K562 (cell line): Measurements from ENCODE around the gene MPG. TPM values are rescaled to one million over a fixed set of nuclear protein-coding genes. Genes with fewer than 3 reads are reported as not detected.

Experiments used
- CBX1 ChIP-seq: sonication (generic); IDR thresholded peaks from 2 replicates; pipeline ENCODE4 v1.6.1; 2016; ENCODE audit warnings: antibody characterized with exemption, low read depth, mild to moderate bottlenecking
- ERF ChIP-seq: fragments of 450-650 bp; formaldehyde crosslinking; IDR thresholded peaks from 2 replicates; pipeline ENCODE4 v1.4.0; 2020; ENCODE audit warnings: mild to moderate bottlenecking, mixed read lengths
- IRF2 ChIP-seq: sonication (generic); formaldehyde crosslinking; IDR thresholded peaks from 2 replicates; pipeline ENCODE4 v1.8.1; 2022; ENCODE audit warnings: mild to moderate bottlenecking, missing genetic modification reagents
- JUNB ChIP-seq: fragments of 450-650 bp; formaldehyde crosslinking; conservative IDR thresholded peaks from 2 replicates; pipeline ENCODE4 v1.4.0; 2020; ENCODE audit warnings: mild to moderate bottlenecking
- MYBL2 ChIP-seq, 2 experiments: fragments of 450-650 bp in 1 of 2; sonication (generic) in 1 of 2; formaldehyde crosslinking in 1 of 2; IDR thresholded peaks; 2 replicates each; pipeline versions ENCODE4 v1.6.1 to v1.8.1; 2017 to 2022; ENCODE audit warnings: borderline replicate concordance in 1 of 2, inconsistent platforms in 1 of 2, low read depth in 1 of 2, mild to moderate bottlenecking in 1 of 2, missing genetic modification reagents in 1 of 2, moderate library complexity in 1 of 2
- NCOA6 ChIP-seq: fragments of 450-650 bp; IDR thresholded peaks from 2 replicates; pipeline ENCODE4 v1.6.1; 2017; ENCODE audit warnings: mild to moderate bottlenecking
- PHF20 ChIP-seq: fragments of 450-650 bp; IDR thresholded peaks from 2 replicates; pipeline ENCODE4 v1.6.1; 2018; ENCODE audit not compliant: partially characterized antibody
- SIN3A ChIP-seq, 2 experiments: fragments of 150-350 bp in 1 of 2; IDR thresholded peaks; 2 replicates each; pipeline ENCODE4 v1.6.1; 2011 to 2016; ENCODE audit warnings: borderline replicate concordance in 2 of 2, low read depth in 2 of 2, low read length in 2 of 2, mild to moderate bottlenecking in 2 of 2, moderate library complexity in 2 of 2; ENCODE audit not compliant: control insufficient read depth in 1 of 2
- SP1 ChIP-seq: sonication (generic); formaldehyde crosslinking; IDR thresholded peaks from 2 replicates; pipeline ENCODE4 v1.8.1; 2022; ENCODE audit warnings: mild to moderate bottlenecking, missing genetic modification reagents
- ZNF668 ChIP-seq: fragments of 250-450 bp; sonication (Bioruptor Pico); IDR thresholded peaks from 2 replicates; pipeline ENCODE4 v1.8.0; 2022; ENCODE audit warnings: mild to moderate bottlenecking, inconsistent platforms
- polyA plus RNA-seq, 8 experiments: library from polyadenylated mRNA; depleted of rRNA in 4 of 8; stranded (reverse) in 5 of 8; unstranded in 3 of 8; fragments of >200 nt; fragmentation: Nextera tagmentation in 2 of 8; fragmentation: Illumina TruSeq in 1 of 8; extraction: Ambion mirVana in 2 of 8; extraction: Trizol in 1 of 8; gene quantifications; 2 replicates each; pipeline versions ENCODE4 v1.2.1 to v1.2.3, GENCODE V29; 2011 to 2014; ENCODE audit warnings: inconsistent platforms in 1 of 8, missing spikeins in 1 of 8
- total RNA-seq, 7 experiments: library from RNA; depleted of rRNA in 6 of 7; stranded (reverse); fragments of >200 nt in 6 of 7; fragmentation: Illumina TruSeq in 2 of 7; extraction: Trizol in 2 of 7; gene quantifications; 2 replicates each; pipeline versions ENCODE4 v1.2.1 to v1.2.3, GENCODE V29; 2011 to 2021; ENCODE audit warnings: low replicate concordance in 1 of 7
- TF ChIP-seq, protein P1 (sequence below): conservative IDR thresholded peaks from 2 replicates; pipeline ENCODE4 v1.6.1; 2011; ENCODE audit warnings: low read depth, mild to moderate bottlenecking, low read length; ENCODE audit not compliant: control insufficient read depth
- TF ChIP-seq, protein P2 (sequence below): fragments of 200-600 bp; sonication (generic); IDR thresholded peaks from one replicate; pipeline ENCODE4 v1.6.1; 2012; ENCODE audit warnings: mild to moderate bottlenecking, low read depth, low read length, inconsistent platforms
- TF ChIP-seq, protein P3 (sequence below), 2 experiments: IDR thresholded peaks; 2 replicates each; pipeline ENCODE4 v1.6.1; 2011; ENCODE audit warnings: borderline replicate concordance in 1 of 2, control low read depth in 1 of 2, low read depth in 1 of 2, low read length in 1 of 2, mild to moderate bottlenecking in 1 of 2, mixed read lengths in 1 of 2, moderate library complexity in 1 of 2; ENCODE audit not compliant: insufficient read depth in 1 of 2, insufficient read length in 1 of 2, poor library complexity in 1 of 2, severe bottlenecking in 1 of 2; ENCODE audit errors: extremely low read depth in 1 of 2

The MPG gene
- total and polyA plus RNA-seq, 9 of the 15 experiments (the other 6 are each of a cell fraction or from before 2014, with no cell fraction given) = 0.42 to 226 (median 36.2) TPM

DNA sequence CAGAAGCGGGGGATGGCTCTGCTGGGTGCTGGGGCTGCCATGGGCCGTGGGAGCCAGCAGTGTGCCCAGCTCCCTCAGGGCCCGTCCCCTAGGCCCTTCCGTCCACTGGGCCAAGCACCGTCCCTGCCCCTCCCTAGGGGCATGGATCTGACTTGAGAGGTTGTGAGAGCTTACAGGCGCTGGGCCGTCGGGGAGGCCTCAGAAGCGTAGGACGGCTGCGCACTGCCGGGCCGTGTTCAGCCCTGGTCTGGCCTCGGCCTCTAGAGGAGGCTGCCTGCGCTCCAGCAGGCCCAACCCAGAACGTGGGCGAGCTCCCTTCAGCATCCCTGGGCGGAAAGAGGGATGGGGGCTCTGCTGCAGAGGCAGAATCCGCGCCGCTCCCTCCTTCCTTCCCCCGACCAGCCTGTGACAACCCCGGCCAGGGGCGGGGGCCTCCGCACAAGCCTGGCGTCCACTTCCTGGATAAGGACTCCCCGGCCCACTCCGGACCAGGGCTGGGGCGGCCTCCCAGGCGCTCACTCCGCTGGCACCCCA lies 685 bp upstream of the MPG start (continued):
- peak in 1 of 2 experiments; percentile 71; a peak in 1 of 4 replicates for TF ChIP-seq SIN3A (IDR thresholded peaks at IDR 0.05; ENCODE audit: borderline replicate concordance in 2 of 2, control insufficient read depth in 1 of 2, low read depth in 2 of 2, low read length in 2 of 2)
- TF ChIP-seq, protein P1, sequence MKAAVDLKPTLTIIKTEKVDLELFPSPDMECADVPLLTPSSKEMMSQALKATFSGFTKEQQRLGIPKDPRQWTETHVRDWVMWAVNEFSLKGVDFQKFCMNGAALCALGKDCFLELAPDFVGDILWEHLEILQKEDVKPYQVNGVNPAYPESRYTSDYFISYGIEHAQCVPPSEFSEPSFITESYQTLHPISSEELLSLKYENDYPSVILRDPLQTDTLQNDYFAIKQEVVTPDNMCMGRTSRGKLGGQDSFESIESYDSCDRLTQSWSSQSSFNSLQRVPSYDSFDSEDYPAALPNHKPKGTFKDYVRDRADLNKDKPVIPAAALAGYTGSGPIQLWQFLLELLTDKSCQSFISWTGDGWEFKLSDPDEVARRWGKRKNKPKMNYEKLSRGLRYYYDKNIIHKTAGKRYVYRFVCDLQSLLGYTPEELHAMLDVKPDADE = 0 out of 2 replicates have a peak, but pooled peaks have one; percentile 10
- TF ChIP-seq, protein P2, sequence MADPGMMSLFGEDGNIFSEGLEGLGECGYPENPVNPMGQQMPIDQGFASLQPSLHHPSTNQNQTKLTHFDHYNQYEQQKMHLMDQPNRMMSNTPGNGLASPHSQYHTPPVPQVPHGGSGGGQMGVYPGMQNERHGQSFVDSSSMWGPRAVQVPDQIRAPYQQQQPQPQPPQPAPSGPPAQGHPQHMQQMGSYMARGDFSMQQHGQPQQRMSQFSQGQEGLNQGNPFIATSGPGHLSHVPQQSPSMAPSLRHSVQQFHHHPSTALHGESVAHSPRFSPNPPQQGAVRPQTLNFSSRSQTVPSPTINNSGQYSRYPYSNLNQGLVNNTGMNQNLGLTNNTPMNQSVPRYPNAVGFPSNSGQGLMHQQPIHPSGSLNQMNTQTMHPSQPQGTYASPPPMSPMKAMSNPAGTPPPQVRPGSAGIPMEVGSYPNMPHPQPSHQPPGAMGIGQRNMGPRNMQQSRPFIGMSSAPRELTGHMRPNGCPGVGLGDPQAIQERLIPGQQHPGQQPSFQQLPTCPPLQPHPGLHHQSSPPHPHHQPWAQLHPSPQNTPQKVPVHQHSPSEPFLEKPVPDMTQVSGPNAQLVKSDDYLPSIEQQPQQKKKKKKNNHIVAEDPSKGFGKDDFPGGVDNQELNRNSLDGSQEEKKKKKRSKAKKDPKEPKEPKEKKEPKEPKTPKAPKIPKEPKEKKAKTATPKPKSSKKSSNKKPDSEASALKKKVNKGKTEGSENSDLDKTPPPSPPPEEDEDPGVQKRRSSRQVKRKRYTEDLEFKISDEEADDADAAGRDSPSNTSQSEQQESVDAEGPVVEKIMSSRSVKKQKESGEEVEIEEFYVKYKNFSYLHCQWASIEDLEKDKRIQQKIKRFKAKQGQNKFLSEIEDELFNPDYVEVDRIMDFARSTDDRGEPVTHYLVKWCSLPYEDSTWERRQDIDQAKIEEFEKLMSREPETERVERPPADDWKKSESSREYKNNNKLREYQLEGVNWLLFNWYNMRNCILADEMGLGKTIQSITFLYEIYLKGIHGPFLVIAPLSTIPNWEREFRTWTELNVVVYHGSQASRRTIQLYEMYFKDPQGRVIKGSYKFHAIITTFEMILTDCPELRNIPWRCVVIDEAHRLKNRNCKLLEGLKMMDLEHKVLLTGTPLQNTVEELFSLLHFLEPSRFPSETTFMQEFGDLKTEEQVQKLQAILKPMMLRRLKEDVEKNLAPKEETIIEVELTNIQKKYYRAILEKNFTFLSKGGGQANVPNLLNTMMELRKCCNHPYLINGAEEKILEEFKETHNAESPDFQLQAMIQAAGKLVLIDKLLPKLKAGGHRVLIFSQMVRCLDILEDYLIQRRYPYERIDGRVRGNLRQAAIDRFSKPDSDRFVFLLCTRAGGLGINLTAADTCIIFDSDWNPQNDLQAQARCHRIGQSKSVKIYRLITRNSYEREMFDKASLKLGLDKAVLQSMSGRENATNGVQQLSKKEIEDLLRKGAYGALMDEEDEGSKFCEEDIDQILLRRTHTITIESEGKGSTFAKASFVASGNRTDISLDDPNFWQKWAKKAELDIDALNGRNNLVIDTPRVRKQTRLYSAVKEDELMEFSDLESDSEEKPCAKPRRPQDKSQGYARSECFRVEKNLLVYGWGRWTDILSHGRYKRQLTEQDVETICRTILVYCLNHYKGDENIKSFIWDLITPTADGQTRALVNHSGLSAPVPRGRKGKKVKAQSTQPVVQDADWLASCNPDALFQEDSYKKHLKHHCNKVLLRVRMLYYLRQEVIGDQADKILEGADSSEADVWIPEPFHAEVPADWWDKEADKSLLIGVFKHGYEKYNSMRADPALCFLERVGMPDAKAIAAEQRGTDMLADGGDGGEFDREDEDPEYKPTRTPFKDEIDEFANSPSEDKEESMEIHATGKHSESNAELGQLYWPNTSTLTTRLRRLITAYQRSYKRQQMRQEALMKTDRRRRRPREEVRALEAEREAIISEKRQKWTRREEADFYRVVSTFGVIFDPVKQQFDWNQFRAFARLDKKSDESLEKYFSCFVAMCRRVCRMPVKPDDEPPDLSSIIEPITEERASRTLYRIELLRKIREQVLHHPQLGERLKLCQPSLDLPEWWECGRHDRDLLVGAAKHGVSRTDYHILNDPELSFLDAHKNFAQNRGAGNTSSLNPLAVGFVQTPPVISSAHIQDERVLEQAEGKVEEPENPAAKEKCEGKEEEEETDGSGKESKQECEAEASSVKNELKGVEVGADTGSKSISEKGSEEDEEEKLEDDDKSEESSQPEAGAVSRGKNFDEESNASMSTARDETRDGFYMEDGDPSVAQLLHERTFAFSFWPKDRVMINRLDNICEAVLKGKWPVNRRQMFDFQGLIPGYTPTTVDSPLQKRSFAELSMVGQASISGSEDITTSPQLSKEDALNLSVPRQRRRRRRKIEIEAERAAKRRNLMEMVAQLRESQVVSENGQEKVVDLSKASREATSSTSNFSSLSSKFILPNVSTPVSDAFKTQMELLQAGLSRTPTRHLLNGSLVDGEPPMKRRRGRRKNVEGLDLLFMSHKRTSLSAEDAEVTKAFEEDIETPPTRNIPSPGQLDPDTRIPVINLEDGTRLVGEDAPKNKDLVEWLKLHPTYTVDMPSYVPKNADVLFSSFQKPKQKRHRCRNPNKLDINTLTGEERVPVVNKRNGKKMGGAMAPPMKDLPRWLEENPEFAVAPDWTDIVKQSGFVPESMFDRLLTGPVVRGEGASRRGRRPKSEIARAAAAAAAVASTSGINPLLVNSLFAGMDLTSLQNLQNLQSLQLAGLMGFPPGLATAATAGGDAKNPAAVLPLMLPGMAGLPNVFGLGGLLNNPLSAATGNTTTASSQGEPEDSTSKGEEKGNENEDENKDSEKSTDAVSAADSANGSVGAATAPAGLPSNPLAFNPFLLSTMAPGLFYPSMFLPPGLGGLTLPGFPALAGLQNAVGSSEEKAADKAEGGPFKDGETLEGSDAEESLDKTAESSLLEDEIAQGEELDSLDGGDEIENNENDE = no peak
- peak; percentile 56; the same call in 1 of the 2 replicates for TF ChIP-seq ERF (CRISPR knock-in tag)
- TF ChIP-seq IRF2 (CRISPR knock-in tag) = 0 out of 2 replicates have a peak, but pooled peaks have one; percentile 50
- TF ChIP-seq PHF20 = peak; percentile 11
- TF ChIP-seq SP1 (CRISPR knock-in tag) = 0 out of 2 replicates have a peak, but pooled peaks have one; percentile 43
- TF ChIP-seq MYBL2 (IDR thresholded peaks at IDR 0.05; ENCODE audit: low read depth) = no peak
- TF ChIP-seq MYBL2 (CRISPR knock-in tag; IDR thresholded peaks at IDR 0.05; ENCODE audit: borderline replicate concordance) = peak; percentile 66; the same call in 1 of the 2 replicates
- TF ChIP-seq, protein P3, sequence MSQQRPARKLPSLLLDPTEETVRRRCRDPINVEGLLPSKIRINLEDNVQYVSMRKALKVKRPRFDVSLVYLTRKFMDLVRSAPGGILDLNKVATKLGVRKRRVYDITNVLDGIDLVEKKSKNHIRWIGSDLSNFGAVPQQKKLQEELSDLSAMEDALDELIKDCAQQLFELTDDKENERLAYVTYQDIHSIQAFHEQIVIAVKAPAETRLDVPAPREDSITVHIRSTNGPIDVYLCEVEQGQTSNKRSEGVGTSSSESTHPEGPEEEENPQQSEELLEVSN (IDR thresholded peaks at IDR 0.05; ENCODE audit: borderline replicate concordance in 1 of 2, extremely low read depth in 1 of 2, insufficient read depth in 1 of 2, insufficient read length in 1 of 2, low read depth in 1 of 2, low read length in 1 of 2, poor library complexity in 1 of 2, severe bottlenecking in 1 of 2) = peak in 1 of 2 experiments; percentile 36
- TF ChIP-seq JUNB = no peak
- no peak for TF ChIP-seq ZNF668 (CRISPR knock-in tag)
- TF ChIP-seq CBX1 = peak; percentile 22; the same call in 1 of the 2 replicates
- TF ChIP-seq NCOA6 = peak; percentile 89
